LNCaP clone FGC (cell line): ENCODE results near the gene LPCAT1.

Experiments used
- DNase-seq: peaks from one replicate; pipeline ENCODE4 v3.0.0-alpha.2; 2011; ENCODE audit warnings: low read depth
- H3K4me3 ChIP-seq: 2 replicates; pipeline ENCODE4 v1.5.1; 2011; ENCODE audit warnings: mild to moderate bottlenecking, low read depth, low read length, control low read depth
- TF ChIP-seq, protein P1 (sequence below): IDR thresholded peaks from 2 replicates; pipeline ENCODE4 v1.5.1; 2012; ENCODE audit warnings: mild to moderate bottlenecking; ENCODE audit not compliant: control insufficient read depth, insufficient read depth; ENCODE audit errors: extremely low read depth

Gene LPCAT1

DNA sequence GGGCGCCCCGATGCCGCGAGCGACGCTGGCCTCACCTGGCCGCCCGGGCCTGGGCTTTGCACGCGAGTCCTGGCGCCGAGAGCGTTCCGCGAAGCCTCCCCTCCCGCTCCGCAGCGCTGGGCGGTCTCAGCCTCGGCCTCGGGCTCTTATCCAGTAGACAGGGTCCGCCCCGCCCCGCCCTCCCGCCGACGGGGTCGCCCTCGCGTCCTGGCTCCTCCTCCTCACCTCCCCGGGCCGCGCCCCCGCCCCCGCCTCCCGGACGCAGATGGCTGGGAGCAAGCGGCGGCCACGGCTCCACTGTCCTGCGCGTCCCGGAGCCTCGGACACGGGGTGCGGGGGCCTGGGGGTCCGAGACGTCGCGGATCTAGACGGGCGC lies 78.5 kb downstream of the LPCAT1 start, which contains the start of gene SLC6A3:
TSS of gene SLC6A3 (minus strand) at position 128 of the 376 bp plus-strand sequence. CDS start 2,243 bp downstream, outside the sequence.
- H3K4me3 ChIP-seq, result no peak within 1 kb of the TSS
- no peak for DNase-seq
- TF ChIP-seq, protein P1, sequence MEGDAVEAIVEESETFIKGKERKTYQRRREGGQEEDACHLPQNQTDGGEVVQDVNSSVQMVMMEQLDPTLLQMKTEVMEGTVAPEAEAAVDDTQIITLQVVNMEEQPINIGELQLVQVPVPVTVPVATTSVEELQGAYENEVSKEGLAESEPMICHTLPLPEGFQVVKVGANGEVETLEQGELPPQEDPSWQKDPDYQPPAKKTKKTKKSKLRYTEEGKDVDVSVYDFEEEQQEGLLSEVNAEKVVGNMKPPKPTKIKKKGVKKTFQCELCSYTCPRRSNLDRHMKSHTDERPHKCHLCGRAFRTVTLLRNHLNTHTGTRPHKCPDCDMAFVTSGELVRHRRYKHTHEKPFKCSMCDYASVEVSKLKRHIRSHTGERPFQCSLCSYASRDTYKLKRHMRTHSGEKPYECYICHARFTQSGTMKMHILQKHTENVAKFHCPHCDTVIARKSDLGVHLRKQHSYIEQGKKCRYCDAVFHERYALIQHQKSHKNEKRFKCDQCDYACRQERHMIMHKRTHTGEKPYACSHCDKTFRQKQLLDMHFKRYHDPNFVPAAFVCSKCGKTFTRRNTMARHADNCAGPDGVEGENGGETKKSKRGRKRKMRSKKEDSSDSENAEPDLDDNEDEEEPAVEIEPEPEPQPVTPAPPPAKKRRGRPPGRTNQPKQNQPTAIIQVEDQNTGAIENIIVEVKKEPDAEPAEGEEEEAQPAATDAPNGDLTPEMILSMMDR, result no peak

DNA sequence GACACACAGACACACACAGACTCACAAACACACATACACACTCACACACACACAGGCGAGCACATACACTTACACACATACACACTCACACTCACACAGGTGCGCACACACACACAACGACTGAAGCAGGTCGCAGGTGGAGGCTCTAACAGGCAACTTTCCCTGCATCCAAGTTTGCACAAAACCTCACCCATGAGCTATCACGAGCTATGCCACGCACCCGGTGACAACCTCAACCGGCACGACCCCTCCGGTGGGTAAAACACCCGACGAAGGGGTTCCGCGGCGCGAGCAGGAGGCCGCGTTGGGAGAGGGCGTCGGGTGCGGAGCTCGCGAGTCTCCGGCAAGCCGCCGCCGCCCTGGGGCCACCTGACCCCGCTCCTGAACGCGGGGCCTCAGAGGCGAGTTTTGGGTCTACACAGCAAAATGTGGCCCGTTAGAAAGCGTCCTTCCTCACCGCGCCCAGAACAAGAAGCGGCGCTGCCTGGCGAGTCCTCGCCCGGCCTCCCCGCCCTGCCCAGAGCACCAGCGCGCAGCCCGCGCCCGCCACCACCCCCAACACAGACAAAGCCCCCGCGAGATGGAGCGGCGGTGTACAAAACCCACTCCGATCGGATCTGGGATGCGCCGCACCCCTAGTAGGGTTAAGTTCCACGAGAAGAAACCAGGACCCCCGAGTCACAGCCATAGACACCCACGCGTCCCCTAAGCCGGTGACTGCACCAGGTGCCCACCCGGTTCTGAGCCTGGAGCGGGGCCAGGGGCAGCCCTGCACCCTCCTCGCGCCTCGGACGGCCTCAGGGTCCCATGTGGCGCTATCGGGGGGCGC lies 79.2 kb downstream of the LPCAT1 start:
- TF ChIP-seq, protein P1, result no peak
- DNase-seq, result no peak
- no peak overlapping the region for H3K4me3 ChIP-seq

DNA sequence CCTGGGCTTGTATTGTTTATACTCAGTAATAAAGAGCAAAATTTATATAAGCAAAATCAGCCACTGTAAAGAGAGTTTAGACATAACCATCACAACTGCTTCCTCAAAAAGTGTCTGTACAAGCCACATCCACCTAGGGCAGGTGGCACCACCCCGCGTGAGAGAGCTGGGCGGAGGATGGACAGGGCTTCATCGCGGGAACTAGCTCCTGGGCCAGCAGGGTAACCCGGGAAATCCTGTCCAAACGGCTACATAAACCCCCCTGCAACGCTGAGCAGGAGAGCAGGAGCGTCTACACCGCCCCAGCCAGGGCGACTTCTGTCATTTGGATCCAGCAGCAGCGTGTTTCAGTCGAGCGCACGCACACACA lies 79.8 kb downstream of the LPCAT1 start:
- TF ChIP-seq, protein P1, result no peak
- no peak for DNase-seq
- H3K4me3 ChIP-seq, result no peak overlapping the region

DNA sequence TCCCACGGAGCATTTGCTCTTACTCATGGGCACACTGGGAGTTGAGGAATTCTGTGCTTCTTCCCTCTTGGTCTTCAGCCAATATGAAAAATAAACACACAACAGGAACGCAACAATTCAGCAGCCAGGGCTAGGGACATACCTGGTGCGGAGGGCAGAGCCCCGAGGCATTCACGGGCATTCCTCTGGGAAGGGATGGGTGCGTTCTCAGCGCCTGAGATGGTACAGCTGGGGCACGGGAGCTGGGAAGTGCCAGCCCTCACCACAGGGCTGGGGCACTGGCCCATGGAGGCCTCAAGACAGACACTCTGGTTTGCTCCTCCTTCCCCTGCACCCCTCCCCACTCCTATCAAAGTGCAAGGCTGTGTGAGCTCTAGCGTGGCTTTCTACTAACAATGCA lies 80.6 kb downstream of the LPCAT1 start:
- no peak for DNase-seq
- H3K4me3 ChIP-seq, result no peak overlapping the region
- TF ChIP-seq, protein P1, result no peak

DNA sequence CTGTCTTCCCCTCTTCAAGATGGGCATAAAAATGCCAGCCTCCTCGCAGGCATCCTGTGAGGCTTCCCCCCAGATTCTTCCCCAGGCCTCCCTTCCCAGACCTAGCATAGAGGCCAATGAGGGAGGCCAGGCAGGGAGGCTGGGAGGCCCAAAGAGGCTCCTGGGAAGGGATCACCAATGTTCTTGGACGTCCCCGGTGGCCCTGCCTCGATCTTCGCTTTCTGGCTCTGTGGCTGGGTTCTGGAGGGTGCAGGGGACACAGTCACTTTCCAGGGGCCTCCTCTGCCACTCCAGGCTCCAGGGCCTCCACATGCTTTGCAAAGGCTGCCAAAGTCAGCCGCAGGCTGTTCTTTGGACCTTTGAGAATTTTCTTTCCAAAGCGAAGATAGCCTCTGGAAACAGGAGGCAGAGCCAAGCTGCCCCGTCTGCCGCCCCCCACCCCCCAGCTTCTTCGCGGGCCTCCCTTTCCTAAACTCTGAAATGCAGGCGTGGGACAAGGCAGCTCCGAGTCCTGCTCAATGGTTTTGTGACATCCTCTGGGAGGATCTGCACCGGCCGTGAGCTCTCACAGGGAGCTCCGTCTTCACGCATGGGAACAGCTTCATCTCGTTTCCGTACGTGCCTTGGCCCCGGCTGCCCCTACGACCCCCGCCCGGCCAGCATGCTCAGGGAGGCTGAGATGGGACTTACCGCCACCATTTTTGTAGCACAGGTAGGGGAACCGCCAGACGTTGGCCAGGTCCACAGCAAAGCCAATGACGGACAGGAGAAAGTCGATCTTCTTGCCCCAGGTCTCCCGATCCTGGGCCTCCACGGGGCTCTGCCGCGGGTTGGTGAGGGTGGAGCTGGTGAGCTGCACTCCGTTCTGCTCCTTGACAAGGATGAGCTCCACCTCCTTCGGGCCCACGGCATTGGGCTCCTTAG lies 81.3 kb downstream of the LPCAT1 start:
- no peak for DNase-seq
- H3K4me3 ChIP-seq, result no peak overlapping the region
- TF ChIP-seq, protein P1, result no peak

DNA sequence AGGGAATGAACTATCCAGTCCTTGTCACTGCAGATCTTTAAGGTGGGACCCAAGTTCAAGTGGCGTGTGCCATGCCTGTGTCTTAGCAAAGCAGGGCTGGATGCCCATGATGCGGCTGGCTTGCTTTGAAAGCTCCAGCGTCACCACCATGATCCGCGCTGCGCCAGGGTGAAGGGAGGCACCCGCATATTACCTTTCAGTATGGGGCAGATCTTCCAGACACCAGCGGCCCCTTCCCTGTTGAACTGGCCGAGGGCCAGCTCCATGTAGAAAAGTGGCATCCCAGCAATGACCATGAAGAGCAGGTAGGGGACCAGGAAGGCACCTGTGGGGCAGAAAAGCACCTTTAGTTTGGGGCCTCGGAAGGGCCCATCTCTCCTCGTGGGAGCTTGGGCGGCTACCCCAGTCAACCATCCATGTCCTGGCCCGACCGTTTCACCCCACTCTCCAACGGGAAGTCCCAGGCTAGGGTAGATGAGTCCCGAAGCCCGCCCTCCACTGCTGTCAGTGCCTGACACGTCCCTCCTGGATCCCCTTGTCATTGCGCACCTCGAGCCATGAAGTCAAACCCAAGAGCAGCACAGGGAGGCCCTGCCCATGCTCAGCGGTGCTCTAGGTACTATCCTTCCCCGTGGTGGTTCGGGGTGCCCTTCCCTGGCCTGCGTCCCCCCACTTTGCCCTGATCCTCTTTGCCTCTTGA lies 82.4 kb downstream of the LPCAT1 start:
- no peak overlapping the region for H3K4me3 ChIP-seq
- TF ChIP-seq, protein P1, result no peak
- no peak for DNase-seq
